GM19099 (cell line): ENCODE results near the gene PTRH1.

ENCODE experiments used
- POLR2A ChIP-seq: IDR thresholded peaks from 3 replicates; pipeline ENCODE4 v1.6.1; 2011; ENCODE audit warnings: low read depth; ENCODE audit not compliant: insufficient read length; ENCODE audit errors: extremely low read depth

The PTRH1 gene

GRCh38 chr9:127714020-127714750, 1.3 kb downstream of the PTRH1 start:
- TF ChIP-seq POLR2A = no peak

GRCh38 chr9:127712867-127713266, 2.6 kb downstream of the PTRH1 start:
- TF ChIP-seq POLR2A = no peak

- TF ChIP-seq POLR2A = no peak
These were observed 3.1 kb downstream of the PTRH1 start for GRCh38 chr9:127712371-127712770.

- TF ChIP-seq POLR2A = no peak
These were observed 3.6 kb downstream of the PTRH1 start for GRCh38 chr9:127711831-127712274.

- no peak for TF ChIP-seq POLR2A
These were observed 4.2 kb downstream of the PTRH1 start for GRCh38 chr9:127711226-127711701.

GRCh38 chr9:127710204-127710783, 5.2 kb downstream of the PTRH1 start:
- no peak for TF ChIP-seq POLR2A

- no peak for TF ChIP-seq POLR2A
These were observed 6.4 kb downstream of the PTRH1 start for GRCh38 chr9:127708952-127709587.

- no peak for TF ChIP-seq POLR2A
These were observed 7.7 kb downstream of the PTRH1 start for GRCh38 chr9:127707766-127708165.

GRCh38 chr9:127706836-127707241, 8.6 kb downstream of the PTRH1 start, which contains the start of gene CFAP157:
Gene CFAP157, plus strand, starts transcription at chr9:127706988. Its CDS starts 44 bp downstream, at chr9:127707032.
- TF ChIP-seq POLR2A = no peak

GRCh38 chr9:127705577-127706379, 9.7 kb downstream of the PTRH1 start:
- TF ChIP-seq POLR2A = no peak

- TF ChIP-seq POLR2A = no peak
These were observed 12.0 kb downstream of the PTRH1 start for GRCh38 chr9:127703289-127703946.

GRCh38 chr9:127700594-127701255, 14.7 kb downstream of the PTRH1 start:
- TF ChIP-seq POLR2A = no peak

- TF ChIP-seq POLR2A = no peak
These were observed 15.3 kb downstream of the PTRH1 start for GRCh38 chr9:127700140-127700539.
